A673 (cell line): ENCODE data around the gene HM13. TPM values are rescaled to one million over a fixed set of nuclear protein-coding genes. Genes with fewer than 3 reads are reported as not detected.

ENCODE experiments used
- BruUV-seq: library from RNA; stranded (reverse); fragments of 400-500 nt; replicated peaks from 2 replicates; lab custom pipeline; 2021; lab: Mats Ljungman, UMichigan
- CTCF ChIA-PET: fragments of 300-600 bp; sonication (Branson Sonifier 250); formaldehyde crosslinking; loops from one replicate; lab custom pipeline; 2022; ENCODE audit warnings: antibody characterized with exemption; lab: Charles Lee
- POLR2A ChIA-PET: fragments of 300-600 bp; sonication (Branson Sonifier 250); formaldehyde crosslinking; loops from one replicate; lab custom pipeline; 2022; ENCODE audit warnings: antibody characterized with exemption; ENCODE audit not compliant: low non-redundant PET; lab: Charles Lee
- DNase-seq: peaks from one replicate; pipeline ENCODE4 v3.0.0-alpha.2; 2015; ENCODE audit warnings: low spot score
- H3K27ac ChIP-seq: fragments of 200-600 bp; sonication (generic); 2 replicates; pipeline ENCODE4 v1.5.1; 2016; ENCODE audit warnings: mixed run types, low read depth, mild to moderate bottlenecking, mixed read lengths, antibody characterized with exemption, low read length; ENCODE audit not compliant: poor library complexity, severe bottlenecking
- H3K27me3 ChIP-seq: fragments of 200-600 bp; sonication (generic); replicated peaks from 2 replicates; pipeline ENCODE4 v1.6.1; 2017; ENCODE audit warnings: mixed run types, low read depth, mild to moderate bottlenecking, mixed read lengths, antibody characterized with exemption, low read length; ENCODE audit not compliant: insufficient read depth, poor library complexity
- H3K36me3 ChIP-seq: fragments of 200-600 bp; sonication (generic); 2 replicates; pipeline ENCODE4 v1.6.1; 2016; ENCODE audit warnings: mixed run types, mild to moderate bottlenecking, mixed read lengths, antibody characterized with exemption, low read length; ENCODE audit not compliant: insufficient read depth, poor library complexity, severe bottlenecking
- H3K4me1 ChIP-seq: fragments of 200-600 bp; sonication (generic); 2 replicates; pipeline ENCODE4 v1.6.1; 2017; ENCODE audit warnings: mixed run types, mild to moderate bottlenecking, mixed read lengths, antibody characterized with exemption, low read length; ENCODE audit not compliant: insufficient read depth, poor library complexity, severe bottlenecking
- H3K4me3 ChIP-seq: fragments of 200-600 bp; sonication (generic); 2 replicates; pipeline ENCODE4 v1.5.1; 2016; ENCODE audit warnings: low read depth, mixed run types, mild to moderate bottlenecking, mixed read lengths, low read length; ENCODE audit not compliant: poor library complexity, severe bottlenecking
- H3K9me3 ChIP-seq: fragments of 200-600 bp; sonication (generic); 2 replicates; pipeline ENCODE4 v1.6.1; 2016; ENCODE audit warnings: mixed run types, low read depth, mild to moderate bottlenecking, mixed read lengths, antibody characterized with exemption, low read length; ENCODE audit not compliant: poor library complexity, severe bottlenecking
- EZH2 ChIP-seq: fragments of 200-600 bp; sonication (generic); IDR thresholded peaks from 2 replicates; pipeline ENCODE4 v1.6.1; 2017; ENCODE audit warnings: borderline replicate concordance, low read depth, mild to moderate bottlenecking, mixed read lengths, antibody characterized with exemption, low read length; ENCODE audit not compliant: poor library complexity, severe bottlenecking
- intact Hi-C: fragments of 100-400 bp; cut with micrococcal nuclease; formaldehyde crosslinking; loops from one replicate; pipeline ENCODE4 v1.10.0; 2022; ENCODE audit not compliant: unreplicated experiment
- total RNA-seq: library from RNA; stranded (reverse); gene quantifications from 2 replicates; pipeline ENCODE4 v1.2.3, GENCODE V29; 2021
- TF ChIP-seq, protein P1 (sequence below): fragments of 300-800, 200-600 bp; sonication (generic); conservative IDR thresholded peaks from 2 replicates; pipeline ENCODE4 v1.5.1; 2017; ENCODE audit warnings: low read depth, mild to moderate bottlenecking, antibody characterized with exemption, low read length, moderate library complexity, mixed read lengths

HM13 gene
- total RNA-seq, 1 experiment from 2014 or later: 196 TPM

- Histone ChIP-seq H3K27me3 (no peaks in the 10 kb centered on the region), H3K4me3 (peak overlapping the region; percentile 52), H3K27ac (peak overlapping the region; percentile 57), H3K9me3 (no peaks in the 10 kb centered on the region), H3K36me3 (no peaks in the 10 kb centered on the region), H3K4me1 (peaks cover 10% of the 10 kb centered on the region)
- ChIA-PET CTCF (no interaction called here), POLR2A (no interaction called here)
- TF ChIP-seq, protein P1, sequence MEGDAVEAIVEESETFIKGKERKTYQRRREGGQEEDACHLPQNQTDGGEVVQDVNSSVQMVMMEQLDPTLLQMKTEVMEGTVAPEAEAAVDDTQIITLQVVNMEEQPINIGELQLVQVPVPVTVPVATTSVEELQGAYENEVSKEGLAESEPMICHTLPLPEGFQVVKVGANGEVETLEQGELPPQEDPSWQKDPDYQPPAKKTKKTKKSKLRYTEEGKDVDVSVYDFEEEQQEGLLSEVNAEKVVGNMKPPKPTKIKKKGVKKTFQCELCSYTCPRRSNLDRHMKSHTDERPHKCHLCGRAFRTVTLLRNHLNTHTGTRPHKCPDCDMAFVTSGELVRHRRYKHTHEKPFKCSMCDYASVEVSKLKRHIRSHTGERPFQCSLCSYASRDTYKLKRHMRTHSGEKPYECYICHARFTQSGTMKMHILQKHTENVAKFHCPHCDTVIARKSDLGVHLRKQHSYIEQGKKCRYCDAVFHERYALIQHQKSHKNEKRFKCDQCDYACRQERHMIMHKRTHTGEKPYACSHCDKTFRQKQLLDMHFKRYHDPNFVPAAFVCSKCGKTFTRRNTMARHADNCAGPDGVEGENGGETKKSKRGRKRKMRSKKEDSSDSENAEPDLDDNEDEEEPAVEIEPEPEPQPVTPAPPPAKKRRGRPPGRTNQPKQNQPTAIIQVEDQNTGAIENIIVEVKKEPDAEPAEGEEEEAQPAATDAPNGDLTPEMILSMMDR: no peak
- no peak for TF ChIP-seq EZH2
- intact Hi-C loops: no loop called here
- no TSS peak for BruUV-seq
- no peak for DNase-seq
Observed at GRCh38 chr20:31587545-31588389, 73.5 kb downstream of the HM13 start.

- no TSS peak for BruUV-seq
- Histone ChIP-seq H3K36me3 (no peaks in the 10 kb centered on the region), H3K4me1 (peaks cover 10% of the 10 kb centered on the region), H3K27ac (no peak overlapping the region), H3K9me3 (no peaks in the 10 kb centered on the region), H3K27me3 (no peaks in the 10 kb centered on the region), H3K4me3 (no peak overlapping the region)
- ChIA-PET CTCF (interaction anchor here (1.0 to 1.4 kb wide), 2 partner anchors 12 to 22 kb away, joined by 3 read pairs; no protein-coding TSS in a partner anchor), POLR2A (no interaction called here)
- TF ChIP-seq, protein P1: no peak
- TF ChIP-seq EZH2: no peak
- DNase-seq: no peak
- intact Hi-C loops: no loop called here
Observed at GRCh38 chr20:31590717-31591225, 76.5 kb downstream of the HM13 start.

DNA sequence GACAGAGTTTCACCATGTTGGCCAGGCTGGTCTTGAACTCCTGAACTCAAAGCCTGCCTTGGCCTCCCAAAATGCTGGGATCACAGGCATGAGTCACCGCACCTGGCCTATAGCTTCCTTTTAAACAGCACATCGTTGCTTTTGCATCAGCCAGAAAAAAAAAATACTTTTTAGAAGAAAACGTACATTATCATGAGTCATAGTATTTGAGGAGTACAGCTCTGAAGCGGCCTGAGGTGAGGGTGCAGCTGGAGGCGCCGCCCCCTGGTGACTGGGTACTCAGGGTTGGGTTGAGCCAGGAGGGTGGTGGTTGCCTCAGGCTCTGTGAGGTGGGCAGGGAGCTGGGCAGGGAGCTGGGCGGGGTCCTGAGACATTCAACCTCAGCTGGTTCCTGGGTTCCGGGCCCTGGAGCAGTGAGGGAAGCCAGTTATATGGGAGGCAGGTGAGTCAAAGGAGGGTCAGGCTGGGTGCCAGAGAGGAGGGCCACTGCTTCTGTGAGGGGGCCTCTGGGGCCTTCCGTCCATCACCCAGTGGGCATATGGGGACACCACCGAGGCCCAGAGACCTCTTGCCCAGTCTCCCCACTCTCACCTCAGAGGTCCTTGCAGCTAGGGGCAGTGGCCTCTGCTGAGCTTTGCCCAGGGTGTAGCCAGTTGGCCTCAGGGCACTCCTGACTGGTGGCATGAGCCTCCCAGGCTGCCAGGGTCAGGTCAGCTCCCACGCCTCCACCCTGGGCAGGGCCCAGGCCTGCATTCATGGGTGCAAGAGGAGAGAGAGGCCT, 79.2 kb downstream of the HM13 start:
- no peak overlapping the region for H3K4me3 ChIP-seq
- TF ChIP-seq EZH2: no peak
- TF ChIP-seq, protein P1: no peak
- CTCF ChIA-PET: no interaction called here
- H3K4me1 ChIP-seq: no peaks in the 10 kb centered on the region
- POLR2A ChIA-PET: no interaction called here
- no peak for DNase-seq
- no peaks in the 10 kb centered on the region for H3K9me3 ChIP-seq
- intact Hi-C loops: no loop called here
- no peak overlapping the region for H3K27ac ChIP-seq
- H3K36me3 ChIP-seq: no peaks in the 10 kb centered on the region
- no TSS peak for BruUV-seq
- no peaks in the 10 kb centered on the region for H3K27me3 ChIP-seq
